Spleen (tissue), 11 donors: ENCODE data around the gene CHEK1. TPM values are rescaled to one million over a fixed set of nuclear protein-coding genes. Genes with fewer than 3 reads are reported as not detected.
A peak's percentile ranks its signal among the peaks of the same experiment; 100 is the strongest.

Experiments used
- DNase-seq: peaks from one replicate; pipeline ENCODE4 v3.0.0-alpha.2; 2020
- H3K27ac ChIP-seq, 8 donors: fragments of 200-600 bp; sonication (generic) in 7 of 8; 1 replicate in 4 of 8; 2 replicates in 4 of 8; pipeline versions ENCODE4 v1.5.0 to v1.8.0; 2016 to 2021; ENCODE audit warnings: inconsistent platforms in 4 of 8, mild to moderate bottlenecking in 4 of 8, moderate library complexity in 1 of 8
- H3K27me3 ChIP-seq, 7 donors: fragments of 200-600 bp; sonication (generic) in 6 of 7; replicated peaks in 1 of 7; 1 replicate in 4 of 7; 2 replicates in 3 of 7; pipeline versions ENCODE4 v1.5.0 to v1.8.0; 2016 to 2021; ENCODE audit warnings: inconsistent platforms in 3 of 7, mild to moderate bottlenecking in 1 of 7
- H3K36me3 ChIP-seq, 6 donors: fragments of 200-600 bp; sonication (generic) in 5 of 6; 1 replicate in 4 of 6; 2 replicates in 2 of 6; pipeline versions ENCODE4 v1.5.0 to v1.8.0; 2016 to 2021; ENCODE audit warnings: inconsistent platforms in 2 of 6
- H3K4me1 ChIP-seq, 6 donors: fragments of 200-600 bp; sonication (generic) in 5 of 6; 1 replicate in 3 of 6; 2 replicates in 3 of 6; pipeline versions ENCODE4 v1.5.0 to v1.8.0; 2016 to 2021; ENCODE audit warnings: inconsistent platforms in 3 of 6
- H3K4me3 ChIP-seq, 8 donors: fragments of 200-600 bp; sonication (generic) in 7 of 8; 1 replicate in 4 of 8; 2 replicates in 4 of 8; pipeline versions ENCODE4 v1.5.0 to v1.8.0; 2016 to 2021; ENCODE audit warnings: inconsistent platforms in 4 of 8, mild to moderate bottlenecking in 4 of 8, moderate library complexity in 2 of 8
- H3K9me3 ChIP-seq, 8 donors: fragments of 200-600 bp; sonication (generic) in 7 of 8; 1 replicate in 4 of 8; 2 replicates in 4 of 8; pipeline versions ENCODE4 v1.5.0 to v1.8.0; 2016 to 2021; ENCODE audit warnings: inconsistent platforms in 4 of 8
- CTCF ChIP-seq, 11 experiments: fragments of 200-600 bp in 7 of 11; fragments of 450-650 bp in 4 of 11; sonication (generic) in 4 of 11; IDR thresholded peaks in 8 of 11; conservative IDR thresholded peaks in 3 of 11; 1 replicate in 7 of 11; 2 replicates in 4 of 11; pipeline versions ENCODE4 v1.4.0 to v1.8.0; 2016 to 2021; ENCODE audit warnings: antibody characterized with exemption in 11 of 11, inconsistent platforms in 4 of 11, mild to moderate bottlenecking in 1 of 11
- POLR2A ChIP-seq, 3 donors: fragments of 450-650 bp; IDR thresholded peaks; one replicate each; pipeline ENCODE4 v1.5.1; 2017; ENCODE audit warnings: antibody characterized with exemption in 3 of 3, mild to moderate bottlenecking in 1 of 3
- POLR2AphosphoS5 ChIP-seq, 3 donors: sonication (generic); formaldehyde crosslinking; IDR thresholded peaks; one replicate each; pipeline ENCODE4 v1.5.1; 2017; ENCODE audit warnings: antibody characterized with exemption in 3 of 3
- WGBS, 5 donors: extraction: QIAGEN DNeasy Blood & Tissue Kit in 3 of 5; methylation state at CpG; one replicate each; pipeline versions ENCODE4 v1.1.5 to v1.1.7; 2013 to 2018; 5-methylcytosine and 5-hydroxymethylcytosine counted together
- intact Hi-C: fragments of 100-400 bp; cut with DNase I; formaldehyde crosslinking; loops from one replicate; pipeline ENCODE4 v1.15.0; 2023; ENCODE audit warnings: low total_unique reads
- polyA plus RNA-seq, 3 donors: library from polyadenylated mRNA; stranded (reverse); fragments of 200-250 nt; gene quantifications; one replicate each; pipeline ENCODE4 v1.2.1, GENCODE V29; 2013
- total RNA-seq, 7 donors: library from RNA; depleted of rRNA in 3 of 7; stranded (reverse); fragments of >200 nt in 3 of 7; fragmentation: NEBNext Ultra II Directional in 4 of 7; extraction: Animal tissue kit (Norgen Biotek cat#: 25700) in 4 of 7; gene quantifications; one replicate each; pipeline versions ENCODE4 v1.1.0 to v1.2.1, GENCODE V29; 2016 to 2021
- donor health status: healthy with polysubstance abuse.
- donor health status: DM: no; HTN: no; CAD: no; lungs with moderate emphysema.
- donor health status: DM: no; HTN: no; CAD: no.
- donor health status: Bipolar disorder and iron deficiency.
- donor health status: healthy.
- donor health status: DM: no; HTN: no; CAD: no.
- donor health status: DM: yes; HTN: yes; CAD: no.

CHEK1 gene
- total and polyA plus RNA-seq, 10 donors, result 1.6 to 10.3 (median 6.1) TPM

- Histone ChIP-seq H3K36me3 (peaks cover 3 to 47% (median 37%) of the 10 kb centered on the region in 6 donors), H3K27me3 (no peaks in the 10 kb centered on the region), H3K9me3 (no peaks in the 10 kb centered on the region), H3K4me1 (peaks cover 10 to 26% (median 19%) of the 10 kb centered on the region in 6 donors), H3K4me3 (no peak overlapping the region), H3K27ac (no peak overlapping the region)
- TF ChIP-seq POLR2AphosphoS5 (IDR thresholded peaks at IDR 0.05) (no peak), POLR2A (IDR thresholded peaks at IDR 0.05) (no peak), CTCF (IDR thresholded peaks at IDR 0.05 in 8 of 11, conservative IDR thresholded peaks at IDR 0.05 in 3 of 11) (no peak)
- WGBS, 5 donors, result 74 to 100% (median 92%) methylated on average over 1 of the region's 1 CpG
- no peak for DNase-seq
- intact Hi-C loops, result loop anchor here (10.0 kb wide), 1 partner anchor 252 kb away; no protein-coding TSS in a partner anchor
These were observed 1.9 kb upstream of the CHEK1 start for GRCh38 chr11:125623064-125623463.

- TF ChIP-seq POLR2A (IDR thresholded peaks at IDR 0.05) (peak in 1 of 3 donors; percentile 2), POLR2AphosphoS5 (IDR thresholded peaks at IDR 0.05) (no peak)
- WGBS, 5 donors, result 1% methylated on average over 14 to 20 of the region's 20 CpGs
- Histone ChIP-seq H3K27me3 (no peaks in the 10 kb centered on the region), H3K36me3 (peaks cover 0 to 36% (median 17%) of the 10 kb centered on the region in 6 donors), H3K9me3 (no peaks in the 10 kb centered on the region), H3K27ac (peak overlapping the region; percentile 88 to 98 (median 96)), H3K4me3 (peak overlapping the region; percentile 52 to 88 (median 76)), H3K4me1 (peaks cover 10 to 26% (median 19%) of the 10 kb centered on the region in 6 donors)
- no peak for DNase-seq
- intact Hi-C loops, result loop anchor here (10.0 kb wide), 1 partner anchor 250 kb away; no protein-coding TSS in a partner anchor
These were observed 264 bp downstream of the CHEK1 start for GRCh38 chr11:125625225-125625629.

GRCh38 chr11:125625630-125626287 is 796 bp downstream of the CHEK1 start:
- H3K36me3 ChIP-seq, result peaks cover 0 to 31% (median 13%) of the 10 kb centered on the region in 6 donors
- TF ChIP-seq CTCF (IDR thresholded peaks at IDR 0.05 in 8 of 11, conservative IDR thresholded peaks at IDR 0.05 in 3 of 11) (peak in 1 of 11 experiments; percentile 17), POLR2A (IDR thresholded peaks at IDR 0.05) (no peak), POLR2AphosphoS5 (IDR thresholded peaks at IDR 0.05) (peak; percentile 92 to 95 (median 92))
- peak overlapping the region; percentile 52 to 88 (median 76) for H3K4me3 ChIP-seq
- intact Hi-C loops, result loop anchor here (10.0 kb wide), 1 partner anchor 249 kb away; no protein-coding TSS in a partner anchor
- H3K27ac ChIP-seq, result peak overlapping the region; percentile 88 to 98 (median 96)
- H3K4me1 ChIP-seq, result peaks cover 10 to 26% (median 19%) of the 10 kb centered on the region in 6 donors
- DNase-seq, result peak; percentile 95
- 0 to 1% (median 1%) methylated on average over 34 to 51 of the region's 51 CpGs for WGBS, 5 donors
- no peaks in the 10 kb centered on the region for H3K27me3 ChIP-seq
- no peaks in the 10 kb centered on the region for H3K9me3 ChIP-seq

- Histone ChIP-seq H3K36me3 (peaks cover 0 to 24% (median 6%) of the 10 kb centered on the region in 6 donors), H3K4me1 (peaks cover 10 to 26% (median 19%) of the 10 kb centered on the region in 6 donors), H3K27me3 (no peaks in the 10 kb centered on the region), H3K4me3 (peak overlapping the region; percentile 52 to 88 (median 76)), H3K9me3 (no peaks in the 10 kb centered on the region), H3K27ac (peak overlapping the region in 5 of 8 donors; percentile 88 to 98 (median 95))
- intact Hi-C loops, result loop anchor here (10.0 kb wide), 1 partner anchor 248 kb away; no protein-coding TSS in a partner anchor
- 0 to 1% (median 1%) methylated on average over 17 to 18 of the region's 18 CpGs for WGBS, 5 donors
- DNase-seq, result no peak
- TF ChIP-seq POLR2A (IDR thresholded peaks at IDR 0.05) (no peak), POLR2AphosphoS5 (IDR thresholded peaks at IDR 0.05) (no peak), CTCF (IDR thresholded peaks at IDR 0.05 in 8 of 11, conservative IDR thresholded peaks at IDR 0.05 in 3 of 11) (no peak)
These were observed 1.5 kb downstream of the CHEK1 start for GRCh38 chr11:125626288-125626950.
